NCI-H1417 treated with DMSO at 0.1 percent for 48 hours (cell line): ENCODE measurements around the gene FNBP1L.
"Not testable (repeated sequence)": the region's sequence is repeated elsewhere in the genome, so short reads cannot be mapped to it uniquely, and the experiment has no call there.

Source experiments
- DNase-seq: peaks from one replicate; lab custom pipeline; 2025; lab: John Stamatoyannopoulos, UW

FNBP1L gene

GRCh38 chr1:93532780-93533378 is 85.0 kb downstream of the FNBP1L start:
- DNase-seq, result no peak

- DNase-seq, result no peak
These were observed 85.8 kb downstream of the FNBP1L start for GRCh38 chr1:93533677-93534076.

- DNase-seq, result no peak
These were observed 89.5 kb downstream of the FNBP1L start for GRCh38 chr1:93537396-93537795.

GRCh38 chr1:93537924-93538323 is 90.0 kb downstream of the FNBP1L start:
- DNase-seq, result no peak

- DNase-seq, result no peak
These were observed 93.1 kb downstream of the FNBP1L start for GRCh38 chr1:93541045-93541444.

GRCh38 chr1:93542398-93542797 is 94.5 kb downstream of the FNBP1L start:
- DNase-seq, result no peak

GRCh38 chr1:93546162-93546863 is 98.4 kb downstream of the FNBP1L start:
- no peak for DNase-seq

- no peak for DNase-seq
These were observed 101.2 kb downstream of the FNBP1L start for GRCh38 chr1:93549131-93549530.

- no peak for DNase-seq
These were observed 101.9 kb downstream of the FNBP1L start for GRCh38 chr1:93549811-93550210.

- no peak for DNase-seq
These were observed 105.0 kb downstream of the FNBP1L start for GRCh38 chr1:93552741-93553455.

GRCh38 chr1:93553886-93554490 is 106.1 kb downstream of the FNBP1L start:
- DNase-seq, result not testable (repeated sequence)

GRCh38 chr1:93554883-93555872 is 107.3 kb downstream of the FNBP1L start:
- no peak for DNase-seq

GRCh38 chr1:93556291-93556690 is 108.4 kb downstream of the FNBP1L start:
- DNase-seq, result no peak

GRCh38 chr1:93559045-93559444 is 111.1 kb downstream of the FNBP1L start:
- no peak for DNase-seq

GRCh38 chr1:93559695-93560094 is 111.8 kb downstream of the FNBP1L start:
- no peak for DNase-seq

- no peak for DNase-seq
These were observed 117.7 kb downstream of the FNBP1L start for GRCh38 chr1:93565496-93566206.

- DNase-seq, result no peak
These were observed 118.3 kb downstream of the FNBP1L start for GRCh38 chr1:93566227-93566626.

GRCh38 chr1:93567255-93567918 is 119.5 kb downstream of the FNBP1L start:
- DNase-seq, result no peak

- DNase-seq, result no peak
These were observed 121.6 kb downstream of the FNBP1L start for GRCh38 chr1:93569489-93569888.

- no peak for DNase-seq
These were observed 123.8 kb downstream of the FNBP1L start for GRCh38 chr1:93571623-93572310.
